ENCODE measurements around the gene MMP10.
A peak's percentile ranks its signal among the peaks of the same experiment; 100 is the strongest.

The MMP10 gene

GRCh38 chr11:102780491-102780918, at the start of gene MMP10:
MMP10 (minus strand) TSS chr11:102780628; CDS start chr11:102780591, 37 bp downstream.
- DNase-seq: no peak

- DNase-seq: no peak
Measured at GRCh38 chr11:102829316-102830000, 49.0 kb upstream of the MMP10 start.

- no peak for DNase-seq
Measured at GRCh38 chr11:102824556-102824955, 44.1 kb upstream of the MMP10 start.

GRCh38 chr11:102819491-102819890, 39.1 kb upstream of the MMP10 start:
- DNase-seq: no peak

GRCh38 chr11:102813484-102813883, 33.1 kb upstream of the MMP10 start:
- DNase-seq: no peak

GRCh38 chr11:102812188-102812587, 31.8 kb upstream of the MMP10 start:
- no peak for DNase-seq

- DNase-seq: no peak
Measured at GRCh38 chr11:102810950-102811660, 30.7 kb upstream of the MMP10 start.

- no peak for DNase-seq
Measured at GRCh38 chr11:102809971-102810370, 29.5 kb upstream of the MMP10 start.

GRCh38 chr11:102807921-102808320, 27.5 kb upstream of the MMP10 start:
- DNase-seq: peak; percentile 1

- DNase-seq: no peak
Measured at GRCh38 chr11:102806296-102806695, 25.9 kb upstream of the MMP10 start.

- no peak for DNase-seq
Measured at GRCh38 chr11:102802341-102802740, 21.9 kb upstream of the MMP10 start.

- no peak for DNase-seq
Measured at GRCh38 chr11:102800767-102801166, 20.3 kb upstream of the MMP10 start.

- no peak for DNase-seq
Measured at GRCh38 chr11:102799681-102800340, 19.4 kb upstream of the MMP10 start.

GRCh38 chr11:102798012-102798746, 17.8 kb upstream of the MMP10 start, which contains the start of gene MMP1:
MMP1 (minus strand) TSS chr11:102798160; CDS start chr11:102798092, 68 bp downstream.
- DNase-seq: no peak

GRCh38 chr11:102794382-102794781, 14.0 kb upstream of the MMP10 start:
- no peak for DNase-seq

GRCh38 chr11:102793677-102794290, 13.4 kb upstream of the MMP10 start:
- DNase-seq: no peak

GRCh38 chr11:102792604-102793003, 12.2 kb upstream of the MMP10 start:
- no peak for DNase-seq

GRCh38 chr11:102791271-102792036, 11.0 kb upstream of the MMP10 start:
- no peak for DNase-seq

- DNase-seq: no peak
Measured at GRCh38 chr11:102788334-102788995, 8.0 kb upstream of the MMP10 start.

GRCh38 chr11:102784380-102784779, 4.0 kb upstream of the MMP10 start:
- DNase-seq: no peak

GRCh38 chr11:102783720-102784119, 3.3 kb upstream of the MMP10 start:
- DNase-seq: no peak

All from CD4-positive, alpha-beta T cell treated with Interleukin-21 for 1 hour (primary cell).